Smooth muscle cell (in vitro differentiated cells): Measurements from ENCODE around the gene CDK5RAP2. TPM values are rescaled to one million over a fixed set of nuclear protein-coding genes. Genes with fewer than 3 reads are reported as not detected.

Source experiments
- DNase-seq: peaks from one replicate; lab custom pipeline; 2025; ENCODE audit not compliant: unreplicated experiment; lab: John Stamatoyannopoulos, UW
- H2AFZ ChIP-seq: fragments of 200-600 bp; sonication (generic); 2 replicates; pipeline ENCODE4 v1.6.0; 2016; ENCODE audit warnings: antibody characterized with exemption, low read depth, mild to moderate bottlenecking
- H3F3A ChIP-seq: fragments of 200-600 bp; sonication (generic); 2 replicates; pipeline ENCODE4 v1.6.0; 2017; ENCODE audit warnings: antibody characterized with exemption, low read depth
- H3K27ac ChIP-seq: fragments of 200-600 bp; sonication (generic); 2 replicates; pipeline ENCODE4 v1.5.1; 2016; ENCODE audit warnings: low read depth, mild to moderate bottlenecking
- H3K27me3 ChIP-seq: fragments of 200-600 bp; sonication (generic); 2 replicates; pipeline ENCODE4 v1.6.1; 2016; ENCODE audit warnings: low read depth, mild to moderate bottlenecking
- H3K36me3 ChIP-seq: fragments of 200-600 bp; sonication (generic); 2 replicates; pipeline ENCODE4 v1.5.1; 2016; ENCODE audit warnings: low read depth
- H3K4me1 ChIP-seq: fragments of 200-600 bp; sonication (generic); 2 replicates; pipeline ENCODE4 v1.5.1; 2016; ENCODE audit warnings: low read depth
- H3K4me2 ChIP-seq: fragments of 200-600 bp; sonication (generic); 2 replicates; pipeline ENCODE4 v1.6.0; 2016; ENCODE audit warnings: mild to moderate bottlenecking
- H3K4me3 ChIP-seq: fragments of 200-600 bp; sonication (generic); 2 replicates; pipeline ENCODE4 v1.5.1; 2016; ENCODE audit warnings: mild to moderate bottlenecking
- H3K79me2 ChIP-seq: fragments of 200-600 bp; sonication (generic); 2 replicates; pipeline ENCODE4 v1.6.0; 2016; ENCODE audit warnings: low read depth, mild to moderate bottlenecking
- H3K9ac ChIP-seq: fragments of 200-600 bp; sonication (generic); 2 replicates; pipeline ENCODE4 v1.6.0; 2016; ENCODE audit warnings: low read depth
- H3K9me3 ChIP-seq: fragments of 200-600 bp; sonication (generic); replicated peaks from 2 replicates; pipeline ENCODE4 v1.5.1; 2016; ENCODE audit warnings: low read depth
- H4K20me1 ChIP-seq: fragments of 200-600 bp; sonication (generic); 2 replicates; pipeline ENCODE4 v1.6.0; 2016; ENCODE audit warnings: low read depth
- WGBS: methylation state at CpG from one replicate; pipeline ENCODE4 v1.1.7; 2016; ENCODE audit warnings: low lambda C conversion rate; 5-methylcytosine and 5-hydroxymethylcytosine counted together
- polyA plus RNA-seq: library from polyadenylated mRNA; unstranded; fragments of >200 nt; fragmentation: Nextera tagmentation; extraction: Ambion mirVana; gene quantifications from 2 replicates; pipeline ENCODE4 v1.2.1, GENCODE V29; 2016
- total RNA-seq: library from RNA; depleted of rRNA; stranded (reverse); fragments of >200 nt; gene quantifications from 2 replicates; pipeline ENCODE4 v1.2.3, GENCODE V29; 2014
- TF ChIP-seq, protein P1 (sequence below): fragments of 200-600 bp; sonication (generic); IDR thresholded peaks from 2 replicates; pipeline ENCODE4 v1.5.1; 2017; ENCODE audit warnings: borderline replicate concordance, mild to moderate bottlenecking, antibody characterized with exemption; ENCODE audit not compliant: insufficient read depth, poor library complexity, severe bottlenecking

The CDK5RAP2 gene
- total and polyA plus RNA-seq, 2 experiments from 2014 or later, result 33.7 to 38.3 TPM

GRCh38 chr9:120579139-120580050, 572 bp downstream of the CDK5RAP2 start:
- H3K27ac ChIP-seq, result no peak overlapping the region
- no peak for DNase-seq
- H3K36me3 ChIP-seq, result no peaks in the 10 kb centered on the region
- H3K79me2 ChIP-seq, result peaks cover 28% of the 10 kb centered on the region
- peaks cover under 1% of the 10 kb centered on the region for H4K20me1 ChIP-seq
- peak overlapping the region; percentile 84 for H3K9ac ChIP-seq
- no peaks in the 10 kb centered on the region for H3K27me3 ChIP-seq
- TF ChIP-seq, protein P1, sequence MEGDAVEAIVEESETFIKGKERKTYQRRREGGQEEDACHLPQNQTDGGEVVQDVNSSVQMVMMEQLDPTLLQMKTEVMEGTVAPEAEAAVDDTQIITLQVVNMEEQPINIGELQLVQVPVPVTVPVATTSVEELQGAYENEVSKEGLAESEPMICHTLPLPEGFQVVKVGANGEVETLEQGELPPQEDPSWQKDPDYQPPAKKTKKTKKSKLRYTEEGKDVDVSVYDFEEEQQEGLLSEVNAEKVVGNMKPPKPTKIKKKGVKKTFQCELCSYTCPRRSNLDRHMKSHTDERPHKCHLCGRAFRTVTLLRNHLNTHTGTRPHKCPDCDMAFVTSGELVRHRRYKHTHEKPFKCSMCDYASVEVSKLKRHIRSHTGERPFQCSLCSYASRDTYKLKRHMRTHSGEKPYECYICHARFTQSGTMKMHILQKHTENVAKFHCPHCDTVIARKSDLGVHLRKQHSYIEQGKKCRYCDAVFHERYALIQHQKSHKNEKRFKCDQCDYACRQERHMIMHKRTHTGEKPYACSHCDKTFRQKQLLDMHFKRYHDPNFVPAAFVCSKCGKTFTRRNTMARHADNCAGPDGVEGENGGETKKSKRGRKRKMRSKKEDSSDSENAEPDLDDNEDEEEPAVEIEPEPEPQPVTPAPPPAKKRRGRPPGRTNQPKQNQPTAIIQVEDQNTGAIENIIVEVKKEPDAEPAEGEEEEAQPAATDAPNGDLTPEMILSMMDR, result no peak
- H3F3A ChIP-seq, result no peaks in the 10 kb centered on the region
- H2AFZ ChIP-seq, result peak overlapping the region; percentile 97
- WGBS, result 8% methylated on average over 31 of the region's 31 CpGs
- H3K4me3 ChIP-seq, result peak overlapping the region; percentile 98
- peak overlapping the region; percentile 97 for H3K4me2 ChIP-seq
- peaks cover 8% of the 10 kb centered on the region for H3K4me1 ChIP-seq
- H3K9me3 ChIP-seq, result no peaks in the 10 kb centered on the region

DNA sequence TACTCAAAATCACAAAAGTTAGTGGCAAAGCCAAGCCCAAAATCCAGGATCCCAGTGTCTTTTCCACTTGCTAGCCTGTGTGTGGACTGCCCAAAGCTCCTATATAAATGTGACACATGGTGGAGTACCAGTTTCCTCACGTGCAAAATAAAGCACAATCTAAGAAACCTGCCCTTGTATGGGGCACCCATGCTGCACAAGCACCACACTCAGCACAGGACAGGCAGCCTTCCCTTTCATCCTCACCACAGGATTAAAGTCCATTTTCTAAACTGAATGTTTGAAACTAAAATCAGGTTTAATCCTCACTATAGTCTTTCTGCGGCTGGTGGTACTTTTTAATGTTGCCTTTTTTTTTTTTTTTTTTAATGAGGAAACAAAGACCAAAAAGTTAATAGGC, 5.5 kb downstream of the CDK5RAP2 start:
- no peak overlapping the region for H3K9ac ChIP-seq
- no peak overlapping the region for H2AFZ ChIP-seq
- H3K27me3 ChIP-seq, result no peaks in the 10 kb centered on the region
- no peak overlapping the region for H3K4me2 ChIP-seq
- TF ChIP-seq, protein P1, result no peak
- no peaks in the 10 kb centered on the region for H3K36me3 ChIP-seq
- peaks cover 4% of the 10 kb centered on the region for H3K4me1 ChIP-seq
- H3K4me3 ChIP-seq, result no peak overlapping the region
- no peaks in the 10 kb centered on the region for H3K9me3 ChIP-seq
- H3F3A ChIP-seq, result no peaks in the 10 kb centered on the region
- peaks cover 18% of the 10 kb centered on the region for H4K20me1 ChIP-seq
- no peak overlapping the region for H3K27ac ChIP-seq
- WGBS, result 95% methylated on average over 2 of the region's 2 CpGs
- DNase-seq, result no peak
- peaks cover 37% of the 10 kb centered on the region for H3K79me2 ChIP-seq

DNA sequence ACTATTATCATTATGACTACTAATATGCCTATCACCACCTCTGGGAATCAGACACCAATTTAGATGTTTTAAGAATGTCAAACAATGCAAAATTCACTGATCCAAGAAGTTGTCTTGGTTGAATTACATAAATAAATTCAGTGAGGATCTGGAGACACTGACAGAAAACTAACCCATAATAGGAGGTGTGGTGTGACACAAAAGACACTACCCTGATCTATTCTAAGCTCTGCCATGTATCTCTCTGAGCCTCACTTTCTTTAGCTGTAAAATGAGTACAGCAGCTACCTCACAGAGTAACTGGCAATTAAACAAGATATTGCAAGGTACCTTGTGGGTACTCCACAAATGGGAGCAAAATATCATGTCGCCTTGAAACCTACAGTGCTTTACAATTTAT, 7.5 kb downstream of the CDK5RAP2 start:
- Histone ChIP-seq H3K4me2 (no peak overlapping the region), H3F3A (no peaks in the 10 kb centered on the region), H3K9ac (no peak overlapping the region), H3K9me3 (no peaks in the 10 kb centered on the region), H3K4me3 (no peak overlapping the region), H3K27me3 (no peaks in the 10 kb centered on the region), H4K20me1 (peaks cover 18% of the 10 kb centered on the region), H3K79me2 (peaks cover 22% of the 10 kb centered on the region), H3K36me3 (peaks cover 4% of the 10 kb centered on the region), H3K27ac (no peak overlapping the region), H2AFZ (no peak overlapping the region), H3K4me1 (no peaks in the 10 kb centered on the region)
- DNase-seq, result no peak
- TF ChIP-seq, protein P1, result no peak
- 96% methylated on average over 1 of the region's 1 CpG for WGBS
